ENCODE measurements around the gene COL11A2.
"Not testable (repeated sequence)": the region's sequence is repeated elsewhere in the genome, so short reads cannot be mapped to it uniquely, and the experiment has no call there.

Gene COL11A2

GRCh38 chr6:33192105-33192646 is at the start of gene COL11A2:
Gene COL11A2, minus strand, starts transcription at chr6:33192467. Its CDS starts 227 bp downstream, at chr6:33192240.
- in situ Hi-C loops (cut with MboI; ENCODE audit: low sequenced_read_pairs): no loop called here

- in situ Hi-C loops (cut with MboI; ENCODE audit: low sequenced_read_pairs): no loop called here
Observed at GRCh38 chr6:33241968-33242367, 49.7 kb upstream of the COL11A2 start.

GRCh38 chr6:33237741-33238140 is 45.5 kb upstream of the COL11A2 start:
- in situ Hi-C loops (cut with MboI; ENCODE audit: low sequenced_read_pairs): no loop called here

- in situ Hi-C loops (cut with MboI; ENCODE audit: low sequenced_read_pairs): no loop called here
Observed at GRCh38 chr6:33236852-33237251, 44.6 kb upstream of the COL11A2 start.

GRCh38 chr6:33236328-33236727 is 44.1 kb upstream of the COL11A2 start:
- in situ Hi-C loops (cut with MboI; ENCODE audit: low sequenced_read_pairs): no loop called here

- in situ Hi-C loops (cut with MboI; ENCODE audit: low sequenced_read_pairs): no loop called here
Observed at GRCh38 chr6:33235221-33235634, 43.0 kb upstream of the COL11A2 start.

GRCh38 chr6:33226503-33227120 is 34.3 kb upstream of the COL11A2 start:
- in situ Hi-C loops (cut with MboI; ENCODE audit: low sequenced_read_pairs): not testable (repeated sequence)

- in situ Hi-C loops (cut with MboI; ENCODE audit: low sequenced_read_pairs): no loop called here
Observed at GRCh38 chr6:33217681-33218080, 25.4 kb upstream of the COL11A2 start.

GRCh38 chr6:33217246-33217645 is 25.0 kb upstream of the COL11A2 start:
- in situ Hi-C loops (cut with MboI; ENCODE audit: low sequenced_read_pairs): no loop called here

- in situ Hi-C loops (cut with MboI; ENCODE audit: low sequenced_read_pairs): no loop called here
Observed at GRCh38 chr6:33216117-33216649, 23.9 kb upstream of the COL11A2 start.

GRCh38 chr6:33215271-33216116 is 23.2 kb upstream of the COL11A2 start:
- in situ Hi-C loops (cut with MboI; ENCODE audit: low sequenced_read_pairs): no loop called here

- in situ Hi-C loops (cut with MboI; ENCODE audit: low sequenced_read_pairs): no loop called here
Observed at GRCh38 chr6:33213989-33214335, 21.7 kb upstream of the COL11A2 start.

- in situ Hi-C loops (cut with MboI; ENCODE audit: low sequenced_read_pairs): no loop called here
Observed at GRCh38 chr6:33213166-33213988, 21.1 kb upstream of the COL11A2 start.

- in situ Hi-C loops (cut with MboI; ENCODE audit: low sequenced_read_pairs): no loop called here
Observed at GRCh38 chr6:33212857-33213165, 20.5 kb upstream of the COL11A2 start.

GRCh38 chr6:33211666-33212422 is 19.6 kb upstream of the COL11A2 start:
- in situ Hi-C loops (cut with MboI; ENCODE audit: low sequenced_read_pairs): no loop called here

- in situ Hi-C loops (cut with MboI; ENCODE audit: low sequenced_read_pairs): no loop called here
Observed at GRCh38 chr6:33211136-33211535, 18.9 kb upstream of the COL11A2 start.

GRCh38 chr6:33209856-33210255 is 17.6 kb upstream of the COL11A2 start:
- in situ Hi-C loops (cut with MboI; ENCODE audit: low sequenced_read_pairs): no loop called here

- in situ Hi-C loops (cut with MboI; ENCODE audit: low sequenced_read_pairs): no loop called here
Observed at GRCh38 chr6:33208091-33208967, 16.1 kb upstream of the COL11A2 start, which contains the start of gene RING1. Gene RING1, plus strand, starts transcription at chr6:33208500. Its CDS starts 323 bp downstream, at chr6:33208823.

GRCh38 chr6:33207552-33208090 is 15.4 kb upstream of the COL11A2 start:
- in situ Hi-C loops (cut with MboI; ENCODE audit: low sequenced_read_pairs): no loop called here

Measured in hTERT RPE-1 (cell line).